ENCODE results near the gene TM4SF18. TPM values are rescaled to one million over a fixed set of nuclear protein-coding genes. Genes with fewer than 3 reads are reported as not detected.
A peak's percentile ranks its signal among the peaks of the same experiment; 100 is the strongest.

TM4SF18 gene
- total RNA-seq, 1 experiment from 2014 or later, result 0.34 TPM

- Histone ChIP-seq H3K27me3 (ENCODE audit: insufficient read depth, low read length) (peaks cover 3% of the 10 kb centered on the region; the same call in 1 of the 2 replicates), H4K20me1 (ENCODE audit: insufficient read depth) (no peaks in the 10 kb centered on the region), H3K4me1 (ENCODE audit: control insufficient read depth in 1 of 2, insufficient read depth in 2 of 2, low read length in 2 of 2) (peaks cover 0 to 9% of the 10 kb centered on the region in 2 experiments; a peak in 1 of 4 replicates), H2AFZ (ENCODE audit: low read depth, low read length, poor library complexity, severe bottlenecking) (peak within 1 kb of the TSS; percentile 40), H3K79me2 (ENCODE audit: insufficient read depth, low read length) (no peaks in the 10 kb centered on the region), H3K9me2 (ENCODE audit: insufficient read depth) (no peaks in the 10 kb centered on the region), H3K9ac (ENCODE audit: low read length) (no peak within 1 kb of the TSS), H3K4me2 (ENCODE audit: low read length) (no peak within 1 kb of the TSS), H3K9me3 (ENCODE audit: control insufficient read depth in 1 of 2, insufficient read depth in 1 of 2, low read depth in 1 of 2, low read length in 2 of 2) (no peaks in the 10 kb centered on the region), H3K4me3 (replicated peaks in 1 of 2; ENCODE audit: low read depth in 1 of 2, low read length in 2 of 2) (no peak within 1 kb of the TSS), H3K36me3 (ENCODE audit: control insufficient read depth in 1 of 2, insufficient read depth in 2 of 2, low read length in 2 of 2) (no peaks in the 10 kb centered on the region), H3K27ac (ENCODE audit: low read depth, low read length) (no peak within 1 kb of the TSS)
- ATAC-seq, result no peak
- no TSS peak for BruUV-seq (replicated peaks)
- TF ChIP-seq ELF1 (IDR thresholded peaks at IDR 0.05; ENCODE audit: borderline replicate concordance, low read depth) (no peak), RAD21 (IDR thresholded peaks at IDR 0.05; ENCODE audit: low read depth) (no peak)
- intact Hi-C loops (cut with micrococcal nuclease), result no loop called here
- POLR2A ChIA-PET, result no interaction called here
- DNase-seq (ENCODE audit: low read depth, low spot score), result no peak
- RAD21 ChIA-PET (ENCODE audit: low non-redundant PET in 1 of 2, low total read pairs in 2 of 2, uncharacterized antibody in 2 of 2, unreplicated experiment in 2 of 2), result no interaction called here
- CTCF ChIA-PET, result no interaction called here
Observed at GRCh38 chr3:149377408-149378364, 44.2 kb upstream of the TM4SF18 start, which contains the start of gene TM4SF1. TM4SF1 (minus strand) TSS chr3:149377649; CDS start chr3:149377547, 102 bp downstream.

GRCh38 chr3:149376718-149377407, 43.4 kb upstream of the TM4SF18 start:
- RAD21 ChIA-PET (ENCODE audit: low non-redundant PET in 1 of 2, low total read pairs in 2 of 2, uncharacterized antibody in 2 of 2, unreplicated experiment in 2 of 2), result no interaction called here
- Histone ChIP-seq H3K36me3 (ENCODE audit: control insufficient read depth in 1 of 2, insufficient read depth in 2 of 2, low read length in 2 of 2) (no peaks in the 10 kb centered on the region), H4K20me1 (ENCODE audit: insufficient read depth) (no peaks in the 10 kb centered on the region), H3K4me3 (replicated peaks in 1 of 2; ENCODE audit: low read depth in 1 of 2, low read length in 2 of 2) (no peak overlapping the region), H3K4me1 (ENCODE audit: control insufficient read depth in 1 of 2, insufficient read depth in 2 of 2, low read length in 2 of 2) (peaks cover 0 to 6% of the 10 kb centered on the region in 2 experiments; a peak in 1 of 4 replicates), H3K27ac (ENCODE audit: low read depth, low read length) (no peak overlapping the region), H2AFZ (ENCODE audit: low read depth, low read length, poor library complexity, severe bottlenecking) (no peak overlapping the region), H3K27me3 (ENCODE audit: insufficient read depth, low read length) (no peaks in the 10 kb centered on the region; the same call in 1 of the 2 replicates), H3K9me2 (ENCODE audit: insufficient read depth) (no peaks in the 10 kb centered on the region), H3K9me3 (ENCODE audit: control insufficient read depth in 1 of 2, insufficient read depth in 1 of 2, low read depth in 1 of 2, low read length in 2 of 2) (no peaks in the 10 kb centered on the region), H3K4me2 (ENCODE audit: low read length) (no peak overlapping the region), H3K9ac (ENCODE audit: low read length) (no peak overlapping the region), H3K79me2 (ENCODE audit: insufficient read depth, low read length) (no peaks in the 10 kb centered on the region)
- no peak for ATAC-seq
- intact Hi-C loops (cut with micrococcal nuclease), result no loop called here
- POLR2A ChIA-PET, result no interaction called here
- BruUV-seq (replicated peaks), result no TSS peak
- DNase-seq (ENCODE audit: low read depth, low spot score), result no peak
- CTCF ChIA-PET, result no interaction called here
- TF ChIP-seq CEBPB (IDR thresholded peaks at IDR 0.05; ENCODE audit: low read depth) (no peak), ZNF274 (IDR thresholded peaks at IDR 0.05; ENCODE audit: low read depth, low read length) (no peak), EZH2 (IDR thresholded peaks at IDR 0.05) (no peak), JUND (IDR thresholded peaks at IDR 0.05) (no peak), ZBTB33 (IDR thresholded peaks at IDR 0.05; ENCODE audit: extremely low read depth, insufficient replicate concordance, low read length) (no peak), POLR2A (IDR thresholded peaks at IDR 0.05; ENCODE audit: borderline replicate concordance, extremely low read depth, insufficient read depth, insufficient read length) (no peak), ZFX (IDR thresholded peaks at IDR 0.05) (no peak), SIN3A (IDR thresholded peaks at IDR 0.05; ENCODE audit: low read depth) (no peak), TCF7L2 (IDR thresholded peaks at IDR 0.05; ENCODE audit: borderline replicate concordance, extremely low read depth, insufficient read depth, insufficient read length) (no peak), RAD21 (IDR thresholded peaks at IDR 0.05; ENCODE audit: low read depth) (no peak), ELF1 (IDR thresholded peaks at IDR 0.05; ENCODE audit: borderline replicate concordance, low read depth) (no peak), SRF (IDR thresholded peaks at IDR 0.05; ENCODE audit: low read depth) (no peak), EGR1 (IDR thresholded peaks at IDR 0.05; ENCODE audit: low read depth) (no peak)

Data from HCT116 (cell line).